ENCODE measurements around the gene S1PR2.
A peak's percentile ranks its signal among the peaks of the same experiment; 100 is the strongest.
"Not testable (repeated sequence)": the region's sequence is repeated elsewhere in the genome, so short reads cannot be mapped to it uniquely, and the experiment has no call there.

S1PR2 gene

DNA sequence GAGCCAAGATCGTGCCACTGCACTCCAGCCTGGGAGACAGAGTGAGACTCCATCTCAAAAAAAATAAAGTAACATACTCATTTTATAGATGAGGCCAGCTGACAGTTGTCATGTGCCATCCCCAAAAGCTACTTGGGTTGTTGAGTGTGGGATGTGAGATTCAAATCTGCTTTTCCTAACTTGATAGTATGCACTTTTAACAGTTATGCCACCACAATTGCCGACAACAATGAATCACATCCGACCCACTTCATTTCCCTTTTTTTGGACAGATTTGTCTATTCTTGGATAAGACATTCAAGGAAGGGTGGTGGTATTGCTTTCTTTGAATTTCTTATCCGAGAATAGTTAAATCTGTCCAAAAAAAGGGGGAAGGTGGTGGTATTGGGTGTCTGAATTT, 20.1 kb downstream of the S1PR2 start:
- Histone ChIP-seq H3K9me3 (ENCODE audit: control insufficient read depth, low read length) (no peaks in the 10 kb centered on the region), H3K4me3 (ENCODE audit: insufficient read depth, low read depth, low read length, poor library complexity, severe bottlenecking) (no peak overlapping the region), H3K27ac (ENCODE audit: insufficient read depth, low read length, poor library complexity, severe bottlenecking) (no peak overlapping the region), H3K36me3 (ENCODE audit: control insufficient read depth, insufficient read depth, low read length) (no peaks in the 10 kb centered on the region), H3K4me1 (ENCODE audit: control insufficient read depth, insufficient read depth, low read length, poor library complexity, severe bottlenecking) (no peaks in the 10 kb centered on the region), H3K27me3 (replicated peaks; ENCODE audit: control insufficient read depth, insufficient read depth, low read length, poor library complexity, severe bottlenecking) (no peaks in the 10 kb centered on the region)
- no peak for DNase-seq

DNA sequence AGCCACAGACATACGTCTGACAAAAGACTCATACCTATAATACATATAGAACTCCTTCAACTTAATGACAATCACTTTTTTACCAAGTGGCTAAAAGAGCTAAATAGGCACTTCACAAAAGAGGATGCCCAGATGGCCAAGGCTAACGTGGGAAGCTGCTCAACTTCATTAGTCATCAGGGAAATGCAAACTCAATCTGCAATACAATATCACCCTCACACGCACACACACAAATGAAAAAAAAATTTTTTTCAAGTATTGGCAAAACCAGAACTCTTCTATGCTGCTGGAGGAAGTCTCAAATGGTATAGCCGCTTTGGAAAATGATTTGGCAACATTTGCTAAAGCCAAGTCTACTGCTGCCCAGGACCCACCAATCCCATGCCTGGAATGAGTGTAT, 21.8 kb downstream of the S1PR2 start:
- Histone ChIP-seq H3K4me3 (ENCODE audit: insufficient read depth, low read depth, low read length, poor library complexity, severe bottlenecking) (no peak overlapping the region), H3K27me3 (replicated peaks; ENCODE audit: control insufficient read depth, insufficient read depth, low read length, poor library complexity, severe bottlenecking) (no peaks in the 10 kb centered on the region), H3K27ac (ENCODE audit: insufficient read depth, low read length, poor library complexity, severe bottlenecking) (no peak overlapping the region), H3K9me3 (ENCODE audit: control insufficient read depth, low read length) (no peaks in the 10 kb centered on the region), H3K36me3 (ENCODE audit: control insufficient read depth, insufficient read depth, low read length) (no peaks in the 10 kb centered on the region), H3K4me1 (ENCODE audit: control insufficient read depth, insufficient read depth, low read length, poor library complexity, severe bottlenecking) (no peaks in the 10 kb centered on the region)
- DNase-seq, result no peak

DNA sequence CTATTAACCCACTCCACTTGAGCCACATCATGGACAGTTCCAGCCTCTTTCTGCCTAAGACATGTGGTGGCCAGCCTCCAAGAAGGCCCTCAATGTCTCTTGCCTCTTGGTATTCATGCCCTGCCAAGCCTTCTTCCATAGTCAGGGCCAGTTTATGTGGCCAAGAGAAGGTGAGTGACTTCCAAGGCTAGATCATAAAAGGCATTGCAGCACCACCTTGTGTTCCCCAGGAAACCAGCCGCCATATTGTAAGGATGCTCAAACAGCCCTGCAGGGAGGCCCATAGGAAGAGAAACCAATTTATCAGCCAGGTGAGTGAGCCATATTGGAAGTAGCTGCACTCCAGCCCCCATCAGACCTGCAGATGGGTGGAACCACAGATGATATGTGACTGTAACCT, 24.1 kb downstream of the S1PR2 start:
- no peaks in the 10 kb centered on the region for H3K9me3 ChIP-seq (ENCODE audit: control insufficient read depth, low read length)
- H3K4me1 ChIP-seq (ENCODE audit: control insufficient read depth, insufficient read depth, low read length, poor library complexity, severe bottlenecking), result no peaks in the 10 kb centered on the region
- no peak for DNase-seq
- H3K36me3 ChIP-seq (ENCODE audit: control insufficient read depth, insufficient read depth, low read length), result no peaks in the 10 kb centered on the region
- no peak overlapping the region for H3K4me3 ChIP-seq (ENCODE audit: insufficient read depth, low read depth, low read length, poor library complexity, severe bottlenecking)
- H3K27ac ChIP-seq (ENCODE audit: insufficient read depth, low read length, poor library complexity, severe bottlenecking), result no peak overlapping the region
- no peaks in the 10 kb centered on the region for H3K27me3 ChIP-seq (replicated peaks; ENCODE audit: control insufficient read depth, insufficient read depth, low read length, poor library complexity, severe bottlenecking)

DNA sequence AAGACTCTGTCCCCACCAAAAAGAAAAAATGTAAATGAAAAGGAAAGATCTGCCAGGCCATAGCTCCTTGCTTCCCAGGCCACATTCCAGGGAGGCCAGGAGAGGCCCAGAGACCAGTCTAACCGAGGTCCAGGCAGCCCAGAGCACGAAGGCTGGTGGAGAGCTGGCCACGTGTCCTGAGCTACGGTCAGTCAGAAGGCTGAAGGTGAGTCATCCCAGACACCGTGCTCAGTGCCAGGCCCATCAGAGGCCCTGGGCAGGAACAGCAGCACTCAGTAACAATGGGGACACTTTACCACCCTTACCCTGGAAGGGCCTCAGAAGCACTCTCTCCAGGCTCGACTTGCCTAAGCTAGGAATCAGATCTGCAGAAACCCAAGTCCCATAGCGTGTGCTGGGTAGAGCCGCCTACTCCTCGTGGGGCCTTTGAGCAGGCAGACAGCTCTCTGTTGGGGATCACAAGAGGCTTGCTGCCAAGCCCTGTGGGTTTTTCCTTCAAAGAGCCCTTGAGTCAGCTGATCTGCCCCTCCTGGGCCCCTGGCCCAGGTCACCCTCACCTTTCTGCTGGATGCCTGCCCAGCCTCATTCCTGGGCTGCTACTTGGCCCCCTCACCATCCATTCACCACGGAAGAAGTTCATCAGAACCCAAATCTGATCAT, 24.8 kb downstream of the S1PR2 start:
- Histone ChIP-seq H3K4me1 (ENCODE audit: control insufficient read depth, insufficient read depth, low read length, poor library complexity, severe bottlenecking) (no peaks in the 10 kb centered on the region), H3K9me3 (ENCODE audit: control insufficient read depth, low read length) (no peaks in the 10 kb centered on the region), H3K36me3 (ENCODE audit: control insufficient read depth, insufficient read depth, low read length) (no peaks in the 10 kb centered on the region), H3K27ac (ENCODE audit: insufficient read depth, low read length, poor library complexity, severe bottlenecking) (no peak overlapping the region), H3K4me3 (ENCODE audit: insufficient read depth, low read depth, low read length, poor library complexity, severe bottlenecking) (no peak overlapping the region), H3K27me3 (replicated peaks; ENCODE audit: control insufficient read depth, insufficient read depth, low read length, poor library complexity, severe bottlenecking) (no peaks in the 10 kb centered on the region)
- DNase-seq, result no peak

DNA sequence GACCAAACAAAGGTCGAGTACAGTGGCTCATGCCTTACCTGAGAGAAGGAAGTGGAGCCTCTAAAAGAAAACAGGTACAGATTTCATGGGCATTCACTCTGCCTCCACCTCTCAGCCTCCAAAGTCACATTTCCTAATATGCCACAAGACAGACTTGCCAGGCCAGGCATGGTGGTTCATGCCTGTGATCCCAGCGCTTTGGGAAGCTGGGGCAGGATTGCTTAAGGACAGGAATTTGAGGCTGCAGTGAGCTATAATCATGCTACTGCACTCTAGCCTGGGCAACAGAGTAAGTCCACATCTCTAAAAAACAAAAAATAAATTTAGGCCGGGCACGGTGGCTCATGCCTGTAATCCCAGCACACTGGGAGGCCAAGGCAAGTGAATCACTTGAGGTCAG, 25.5 kb downstream of the S1PR2 start:
- Histone ChIP-seq H3K4me1 (ENCODE audit: control insufficient read depth, insufficient read depth, low read length, poor library complexity, severe bottlenecking) (no peaks in the 10 kb centered on the region), H3K4me3 (ENCODE audit: insufficient read depth, low read depth, low read length, poor library complexity, severe bottlenecking) (no peak overlapping the region), H3K36me3 (ENCODE audit: control insufficient read depth, insufficient read depth, low read length) (no peaks in the 10 kb centered on the region), H3K9me3 (ENCODE audit: control insufficient read depth, low read length) (no peaks in the 10 kb centered on the region), H3K27ac (ENCODE audit: insufficient read depth, low read length, poor library complexity, severe bottlenecking) (no peak overlapping the region), H3K27me3 (replicated peaks; ENCODE audit: control insufficient read depth, insufficient read depth, low read length, poor library complexity, severe bottlenecking) (no peaks in the 10 kb centered on the region)
- DNase-seq, result no peak

DNA sequence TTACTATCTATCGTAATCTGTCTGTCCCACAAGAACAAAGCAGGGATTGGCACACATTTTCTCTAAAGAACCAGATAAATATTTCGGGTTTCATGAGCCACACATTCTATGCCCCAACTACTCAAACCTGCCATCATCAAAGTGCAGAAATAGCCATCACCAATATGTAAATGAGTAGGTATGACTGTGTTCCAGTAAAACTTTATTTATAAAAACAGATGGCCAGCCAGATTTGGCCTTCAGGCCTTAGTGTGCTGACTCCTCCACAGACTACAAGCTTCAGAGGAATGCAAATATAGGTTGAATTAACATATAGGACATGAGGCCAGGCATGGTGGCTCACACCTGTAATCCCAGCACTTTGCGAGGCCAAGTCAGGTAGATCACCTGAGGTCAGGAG, 27.4 kb downstream of the S1PR2 start:
- Histone ChIP-seq H3K36me3 (ENCODE audit: control insufficient read depth, insufficient read depth, low read length) (no peaks in the 10 kb centered on the region), H3K4me1 (ENCODE audit: control insufficient read depth, insufficient read depth, low read length, poor library complexity, severe bottlenecking) (no peaks in the 10 kb centered on the region), H3K27me3 (replicated peaks; ENCODE audit: control insufficient read depth, insufficient read depth, low read length, poor library complexity, severe bottlenecking) (no peaks in the 10 kb centered on the region), H3K27ac (ENCODE audit: insufficient read depth, low read length, poor library complexity, severe bottlenecking) (no peak overlapping the region), H3K4me3 (ENCODE audit: insufficient read depth, low read depth, low read length, poor library complexity, severe bottlenecking) (no peak overlapping the region), H3K9me3 (ENCODE audit: control insufficient read depth, low read length) (no peaks in the 10 kb centered on the region)
- no peak for DNase-seq

DNA sequence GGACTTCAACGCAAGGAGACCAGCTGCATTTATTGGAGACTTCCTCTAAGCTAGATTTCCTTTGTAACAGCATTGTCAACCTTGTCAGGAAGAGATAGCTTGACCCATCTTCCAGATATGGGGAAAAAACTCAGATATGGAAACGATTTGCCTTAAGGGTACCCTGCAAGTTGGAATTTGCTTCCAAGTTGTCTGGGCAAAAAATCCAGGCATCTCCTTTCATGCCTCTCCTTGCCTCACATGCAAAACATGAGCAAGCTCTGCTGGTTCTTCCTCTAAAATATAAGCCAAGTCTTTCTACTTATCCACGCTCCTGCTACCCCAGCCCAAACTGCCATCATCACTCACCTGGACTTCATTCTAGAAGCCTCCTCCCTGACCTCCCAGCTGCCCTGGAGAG, 30.0 kb downstream of the S1PR2 start:
- Histone ChIP-seq H3K4me3 (ENCODE audit: insufficient read depth, low read depth, low read length, poor library complexity, severe bottlenecking) (no peak overlapping the region), H3K4me1 (ENCODE audit: control insufficient read depth, insufficient read depth, low read length, poor library complexity, severe bottlenecking) (no peaks in the 10 kb centered on the region), H3K36me3 (ENCODE audit: control insufficient read depth, insufficient read depth, low read length) (no peaks in the 10 kb centered on the region), H3K27me3 (replicated peaks; ENCODE audit: control insufficient read depth, insufficient read depth, low read length, poor library complexity, severe bottlenecking) (no peaks in the 10 kb centered on the region), H3K27ac (ENCODE audit: insufficient read depth, low read length, poor library complexity, severe bottlenecking) (no peak overlapping the region), H3K9me3 (ENCODE audit: control insufficient read depth, low read length) (no peaks in the 10 kb centered on the region)
- DNase-seq, result no peak

DNA sequence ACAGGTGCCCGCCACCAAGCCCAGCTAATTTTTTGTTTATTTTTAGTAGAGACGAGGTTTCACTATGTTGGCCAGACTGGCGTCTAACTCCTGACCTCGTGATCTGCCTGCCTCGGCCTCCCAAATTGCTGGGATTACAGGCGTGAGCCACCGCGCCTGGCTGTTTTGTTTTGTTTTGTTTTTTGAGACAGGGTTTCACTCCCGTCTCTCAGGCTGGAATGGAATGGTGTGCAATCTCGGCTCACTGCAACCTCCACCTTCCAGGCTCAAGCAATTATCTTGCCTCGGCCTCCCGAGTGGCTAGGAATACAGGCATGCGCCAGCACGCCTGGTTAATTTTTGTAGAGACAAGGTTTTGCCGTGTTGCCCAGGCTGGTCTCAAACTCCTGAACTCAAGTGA, 31.0 kb downstream of the S1PR2 start:
- H3K4me1 ChIP-seq (ENCODE audit: control insufficient read depth, insufficient read depth, low read length, poor library complexity, severe bottlenecking); H3K27ac ChIP-seq (ENCODE audit: insufficient read depth, low read length, poor library complexity, severe bottlenecking); H3K4me3 ChIP-seq (ENCODE audit: insufficient read depth, low read depth, low read length, poor library complexity, severe bottlenecking); DNase-seq; H3K36me3 ChIP-seq (ENCODE audit: control insufficient read depth, insufficient read depth, low read length); H3K9me3 ChIP-seq (ENCODE audit: control insufficient read depth, low read length); H3K27me3 ChIP-seq (replicated peaks; ENCODE audit: control insufficient read depth, insufficient read depth, low read length, poor library complexity, severe bottlenecking): not testable (repeated sequence)

DNA sequence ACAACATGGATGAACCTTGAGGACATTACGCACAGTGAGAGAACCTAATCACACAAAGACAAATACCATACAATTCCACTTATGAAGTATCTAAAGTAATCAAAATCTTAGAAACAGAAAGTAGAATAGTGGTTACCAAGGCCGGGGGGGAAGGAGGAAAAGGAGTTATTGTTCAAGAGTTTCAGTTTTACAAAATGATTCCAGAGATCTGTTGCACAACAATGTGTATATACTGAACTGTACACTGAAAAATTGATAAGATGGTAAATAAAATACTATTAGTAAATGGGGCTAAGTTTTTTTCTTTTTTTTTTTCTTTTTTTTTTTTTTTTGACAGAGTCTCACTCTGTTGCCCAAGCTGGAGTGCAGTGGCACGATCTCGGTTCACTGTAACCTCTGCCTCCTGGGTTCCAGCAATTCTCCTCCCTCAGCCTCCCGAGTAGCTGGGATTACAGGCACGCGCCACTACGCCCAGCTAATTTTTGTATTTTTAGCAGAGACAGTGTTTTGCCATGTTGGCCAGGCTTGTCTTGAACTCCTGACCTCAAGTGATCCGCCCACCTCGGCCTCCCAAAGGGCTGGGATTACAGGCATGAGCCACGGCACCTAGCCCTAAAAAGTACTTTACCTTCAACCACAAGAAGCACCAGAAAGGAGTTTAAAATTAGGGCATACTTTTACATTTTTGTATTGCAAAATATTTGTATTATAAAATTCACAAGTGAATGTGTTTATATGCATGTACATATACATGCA, 32.1 kb downstream of the S1PR2 start:
- DNase-seq; H3K36me3 ChIP-seq (ENCODE audit: control insufficient read depth, insufficient read depth, low read length); H3K9me3 ChIP-seq (ENCODE audit: control insufficient read depth, low read length); H3K27me3 ChIP-seq (replicated peaks; ENCODE audit: control insufficient read depth, insufficient read depth, low read length, poor library complexity, severe bottlenecking); H3K4me1 ChIP-seq (ENCODE audit: control insufficient read depth, insufficient read depth, low read length, poor library complexity, severe bottlenecking): not testable (repeated sequence)
- Histone ChIP-seq H3K4me3 (ENCODE audit: insufficient read depth, low read depth, low read length, poor library complexity, severe bottlenecking) (peak overlapping the region; percentile 8), H3K27ac (ENCODE audit: insufficient read depth, low read length, poor library complexity, severe bottlenecking) (peak overlapping the region; percentile 11)

DNA sequence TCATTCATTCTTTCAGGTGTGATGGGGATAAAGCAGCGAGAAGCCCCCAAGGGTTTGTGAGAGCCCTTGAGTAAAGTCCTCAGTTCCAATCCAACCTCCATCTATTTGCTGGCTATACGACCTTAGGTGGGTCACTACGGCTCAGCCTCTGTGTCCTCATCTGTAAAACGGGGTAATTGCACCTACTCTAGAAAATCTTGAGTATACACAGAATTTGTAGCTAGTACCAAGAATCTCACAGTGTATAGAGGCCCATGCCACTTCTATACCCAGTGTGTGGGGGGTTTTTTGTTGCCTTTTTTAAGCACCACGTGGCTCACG, 36.0 kb downstream of the S1PR2 start:
- DNase-seq, result no peak
- Histone ChIP-seq H3K36me3 (ENCODE audit: control insufficient read depth, insufficient read depth, low read length) (peaks cover 6% of the 10 kb centered on the region), H3K9me3 (ENCODE audit: control insufficient read depth, low read length) (no peaks in the 10 kb centered on the region), H3K27ac (ENCODE audit: insufficient read depth, low read length, poor library complexity, severe bottlenecking) (peak overlapping the region; percentile 84), H3K4me1 (ENCODE audit: control insufficient read depth, insufficient read depth, low read length, poor library complexity, severe bottlenecking) (peaks cover 16% of the 10 kb centered on the region), H3K4me3 (ENCODE audit: insufficient read depth, low read depth, low read length, poor library complexity, severe bottlenecking) (peak overlapping the region; percentile 98), H3K27me3 (replicated peaks; ENCODE audit: control insufficient read depth, insufficient read depth, low read length, poor library complexity, severe bottlenecking) (no peaks in the 10 kb centered on the region)
